Mesothelial cell of epicardium (in vitro differentiated cells): ENCODE data around the gene ATXN10. TPM values are rescaled to one million over a fixed set of nuclear protein-coding genes. Genes with fewer than 3 reads are reported as not detected.

Source experiments
- DNase-seq, 2 experiments: peaks; one replicate each; pipeline ENCODE4 v3.0.0; 2021; ENCODE audit warnings: low spot score in 2 of 2; ENCODE audit not compliant: unreplicated experiment in 2 of 2
- H3K27ac Mint-ChIP-seq: 2 replicates; pipeline ENCODE4 v1.8.0; 2021; ENCODE audit warnings: mixed read lengths
- H3K27me3 Mint-ChIP-seq: 2 replicates; pipeline ENCODE4 v1.8.0; 2021; ENCODE audit warnings: low read depth, mixed read lengths
- H3K36me3 Mint-ChIP-seq: 2 replicates; pipeline ENCODE4 v1.8.0; 2021; ENCODE audit warnings: mixed read lengths
- H3K4me1 Mint-ChIP-seq: 2 replicates; pipeline ENCODE4 v1.8.0; 2021; ENCODE audit warnings: mixed read lengths
- H3K4me3 Mint-ChIP-seq: 2 replicates; pipeline ENCODE4 v1.8.0; 2021; ENCODE audit warnings: mild to moderate bottlenecking, moderate library complexity, mixed read lengths
- H3K9me3 Mint-ChIP-seq: 2 replicates; pipeline ENCODE4 v1.8.0; 2021; ENCODE audit warnings: mixed read lengths
- total RNA-seq: library from RNA; stranded (reverse); gene quantifications from 3 replicates; pipeline ENCODE4 v1.2.1, GENCODE V29; 2021
- TF ChIP-seq, protein P1 (sequence below): fragments of 200-600 bp; sonication (generic); IDR thresholded peaks from one replicate; pipeline ENCODE4 v1.5.0; 2021; ENCODE audit warnings: antibody characterized with exemption; ENCODE audit not compliant: unreplicated experiment

Gene ATXN10
- total RNA-seq, 1 donor from 2014 or later, result 237 TPM

DNA sequence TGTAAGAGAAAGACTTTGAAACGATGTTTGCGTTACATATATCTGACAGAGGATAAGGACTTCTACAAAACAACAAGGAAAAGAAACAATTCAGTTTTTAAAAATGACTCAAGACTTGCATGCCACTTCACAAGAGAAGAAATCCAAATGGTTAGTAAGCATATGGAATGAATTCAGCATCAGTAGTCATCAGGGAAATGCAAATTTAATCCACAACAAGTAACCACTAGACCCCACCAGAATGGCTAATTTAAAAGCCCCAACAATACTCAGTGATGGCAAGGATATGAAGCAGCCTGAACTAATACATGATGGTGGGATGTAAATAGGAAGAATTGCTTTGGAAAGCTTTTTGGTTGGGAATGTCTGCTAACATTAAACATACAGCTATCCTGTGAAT lies 142.6 kb downstream of the ATXN10 start:
- no peak overlapping the region for H3K4me3 Mint-ChIP-seq
- TF ChIP-seq, protein P1, sequence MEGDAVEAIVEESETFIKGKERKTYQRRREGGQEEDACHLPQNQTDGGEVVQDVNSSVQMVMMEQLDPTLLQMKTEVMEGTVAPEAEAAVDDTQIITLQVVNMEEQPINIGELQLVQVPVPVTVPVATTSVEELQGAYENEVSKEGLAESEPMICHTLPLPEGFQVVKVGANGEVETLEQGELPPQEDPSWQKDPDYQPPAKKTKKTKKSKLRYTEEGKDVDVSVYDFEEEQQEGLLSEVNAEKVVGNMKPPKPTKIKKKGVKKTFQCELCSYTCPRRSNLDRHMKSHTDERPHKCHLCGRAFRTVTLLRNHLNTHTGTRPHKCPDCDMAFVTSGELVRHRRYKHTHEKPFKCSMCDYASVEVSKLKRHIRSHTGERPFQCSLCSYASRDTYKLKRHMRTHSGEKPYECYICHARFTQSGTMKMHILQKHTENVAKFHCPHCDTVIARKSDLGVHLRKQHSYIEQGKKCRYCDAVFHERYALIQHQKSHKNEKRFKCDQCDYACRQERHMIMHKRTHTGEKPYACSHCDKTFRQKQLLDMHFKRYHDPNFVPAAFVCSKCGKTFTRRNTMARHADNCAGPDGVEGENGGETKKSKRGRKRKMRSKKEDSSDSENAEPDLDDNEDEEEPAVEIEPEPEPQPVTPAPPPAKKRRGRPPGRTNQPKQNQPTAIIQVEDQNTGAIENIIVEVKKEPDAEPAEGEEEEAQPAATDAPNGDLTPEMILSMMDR, result no peak
- DNase-seq, result no peak
- peaks cover 34% of the 10 kb centered on the region for H3K36me3 Mint-ChIP-seq
- H3K9me3 Mint-ChIP-seq, result no peaks in the 10 kb centered on the region
- H3K4me1 Mint-ChIP-seq, result peaks cover 6% of the 10 kb centered on the region
- no peak overlapping the region for H3K27ac Mint-ChIP-seq
- H3K27me3 Mint-ChIP-seq, result no peaks in the 10 kb centered on the region

DNA sequence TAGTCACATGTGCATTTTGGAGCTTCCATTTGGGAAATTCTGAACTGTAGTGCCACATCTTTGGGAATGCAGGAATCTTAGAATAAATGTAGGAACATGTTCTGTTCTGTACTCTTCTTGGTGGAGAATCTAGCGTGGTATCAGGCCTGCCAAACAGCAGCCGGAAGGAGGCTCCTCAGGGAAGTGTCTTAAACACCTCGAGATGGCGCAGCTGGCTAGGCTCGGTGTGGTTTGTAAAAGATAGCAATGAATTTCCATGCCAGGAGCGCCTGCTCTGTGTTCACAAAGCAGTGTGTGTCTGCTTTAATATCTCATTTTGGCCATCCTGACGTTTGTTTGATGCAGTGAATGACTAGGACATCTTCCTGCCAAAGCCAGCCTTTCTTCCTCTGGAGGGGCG lies 145.1 kb downstream of the ATXN10 start:
- no peak overlapping the region for H3K27ac Mint-ChIP-seq
- H3K27me3 Mint-ChIP-seq, result no peaks in the 10 kb centered on the region
- H3K9me3 Mint-ChIP-seq, result no peaks in the 10 kb centered on the region
- peaks cover 36% of the 10 kb centered on the region for H3K36me3 Mint-ChIP-seq
- peaks cover 6% of the 10 kb centered on the region for H3K4me1 Mint-ChIP-seq
- H3K4me3 Mint-ChIP-seq, result no peak overlapping the region
- no peak for DNase-seq
- TF ChIP-seq, protein P1, result no peak

DNA sequence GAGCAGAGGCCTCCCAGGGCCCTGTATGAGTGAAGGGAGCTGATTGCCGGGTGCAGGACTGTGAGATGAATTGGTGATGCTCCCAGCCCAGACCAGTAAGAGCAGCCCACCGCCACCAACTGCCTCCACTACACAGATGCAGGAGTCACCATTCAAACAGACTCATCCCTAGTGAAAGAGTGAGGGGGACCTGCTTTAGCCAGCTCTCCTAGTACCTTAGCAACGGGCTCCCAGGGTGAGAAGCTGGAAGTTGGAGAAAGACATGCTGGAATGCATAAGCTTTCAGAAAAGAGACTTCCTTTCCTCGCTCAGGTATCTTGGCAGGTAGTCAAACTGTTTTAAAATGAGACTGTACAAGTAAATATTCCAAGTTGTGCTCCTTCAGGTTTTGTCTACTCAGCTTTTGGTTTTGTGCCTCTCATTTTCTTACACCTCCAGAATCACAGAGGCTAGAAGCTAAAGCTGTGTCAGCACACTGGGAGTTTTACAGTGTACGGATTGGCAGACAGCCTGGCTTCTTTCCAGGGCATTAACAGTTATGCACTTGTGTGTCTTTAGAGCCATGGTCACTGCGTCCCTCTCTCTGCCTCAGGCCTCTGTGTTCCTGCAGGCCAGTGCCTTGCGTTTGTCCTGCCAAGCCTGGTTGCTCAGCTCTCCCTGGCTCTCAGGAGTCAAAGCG lies 146.2 kb downstream of the ATXN10 start:
- no peaks in the 10 kb centered on the region for H3K9me3 Mint-ChIP-seq
- no peaks in the 10 kb centered on the region for H3K27me3 Mint-ChIP-seq
- H3K4me1 Mint-ChIP-seq, result peaks cover 6% of the 10 kb centered on the region
- TF ChIP-seq, protein P1, result no peak
- peak overlapping the region; percentile 36 for H3K27ac Mint-ChIP-seq
- H3K4me3 Mint-ChIP-seq, result no peak overlapping the region
- H3K36me3 Mint-ChIP-seq, result peaks cover 31% of the 10 kb centered on the region
- DNase-seq, result no peak

DNA sequence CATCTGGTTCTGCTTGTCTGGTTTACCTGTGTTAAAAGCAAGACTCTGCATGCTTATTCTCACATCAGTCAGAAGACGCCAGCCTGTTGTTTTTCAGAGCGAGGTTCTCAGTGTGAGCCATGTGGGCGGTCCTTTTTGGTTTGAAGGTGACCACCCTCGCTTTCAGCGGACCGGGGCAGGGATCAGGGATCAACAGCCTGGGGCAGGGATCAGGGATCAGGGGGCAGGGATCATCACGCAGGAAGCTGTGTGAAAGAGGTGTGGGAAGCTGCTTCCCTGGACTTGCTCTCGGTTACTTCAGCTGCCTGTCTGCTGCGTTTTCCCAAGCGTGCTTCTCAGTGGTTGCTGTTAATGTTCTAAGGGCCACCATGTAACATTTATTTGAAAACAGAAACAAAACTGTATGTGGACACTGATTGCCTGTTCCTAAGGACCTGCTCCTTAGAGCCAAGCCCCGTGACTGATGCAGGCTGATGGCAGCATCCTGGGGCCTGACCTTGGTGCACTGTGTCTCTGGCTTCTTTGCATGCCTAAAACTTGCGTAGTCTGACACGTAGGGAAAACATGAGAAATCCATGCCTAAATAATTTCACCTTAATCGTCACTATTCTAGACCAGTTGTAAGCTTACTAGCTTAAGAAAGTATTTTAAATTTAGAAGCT lies 146.9 kb downstream of the ATXN10 start:
- no peaks in the 10 kb centered on the region for H3K27me3 Mint-ChIP-seq
- H3K27ac Mint-ChIP-seq, result peak overlapping the region; percentile 36

DNA sequence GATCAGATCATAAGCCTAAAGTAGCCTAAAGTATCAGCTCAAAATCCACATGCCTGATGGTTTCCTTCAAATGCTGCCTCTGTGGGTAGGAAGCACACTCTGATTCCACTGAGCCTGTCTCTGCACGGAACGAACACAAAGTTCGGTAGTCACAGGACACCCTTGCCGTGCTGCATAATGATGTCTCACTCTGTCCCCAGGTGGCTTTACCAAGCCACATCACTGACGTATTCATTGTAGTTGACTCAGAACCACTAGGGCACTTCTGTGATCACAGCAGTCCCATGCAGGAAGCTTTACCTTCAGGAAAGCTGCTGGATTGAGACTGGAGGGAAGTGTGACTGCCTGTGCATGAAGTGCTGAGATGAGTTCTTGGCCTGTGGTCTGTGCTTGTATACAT lies 147.7 kb downstream of the ATXN10 start:
- Mint-ChIP-seq H3K4me1 (peaks cover 6% of the 10 kb centered on the region), H3K27me3 (no peaks in the 10 kb centered on the region), H3K36me3 (peaks cover 21% of the 10 kb centered on the region), H3K4me3 (no peak overlapping the region), H3K27ac (no peak overlapping the region), H3K9me3 (no peaks in the 10 kb centered on the region)
- TF ChIP-seq, protein P1, result no peak
- no peak for DNase-seq

More for the DNA sequence above, 146.9 kb downstream of the ATXN10 start:
- TF ChIP-seq, protein P1, result no peak
- DNase-seq, result no peak
- Mint-ChIP-seq H3K4me1 (peaks cover 6% of the 10 kb centered on the region), H3K36me3 (peaks cover 25% of the 10 kb centered on the region), H3K9me3 (no peaks in the 10 kb centered on the region), H3K4me3 (no peak overlapping the region)
